Measurements from ENCODE around the gene RGS12. TPM values are rescaled to one million over a fixed set of nuclear protein-coding genes. Genes with fewer than 3 reads are reported as not detected.

Gene RGS12
- total RNA-seq, 4 donors from 2014 or later: 11.3 to 27.6 (median 14.6) TPM

DNA sequence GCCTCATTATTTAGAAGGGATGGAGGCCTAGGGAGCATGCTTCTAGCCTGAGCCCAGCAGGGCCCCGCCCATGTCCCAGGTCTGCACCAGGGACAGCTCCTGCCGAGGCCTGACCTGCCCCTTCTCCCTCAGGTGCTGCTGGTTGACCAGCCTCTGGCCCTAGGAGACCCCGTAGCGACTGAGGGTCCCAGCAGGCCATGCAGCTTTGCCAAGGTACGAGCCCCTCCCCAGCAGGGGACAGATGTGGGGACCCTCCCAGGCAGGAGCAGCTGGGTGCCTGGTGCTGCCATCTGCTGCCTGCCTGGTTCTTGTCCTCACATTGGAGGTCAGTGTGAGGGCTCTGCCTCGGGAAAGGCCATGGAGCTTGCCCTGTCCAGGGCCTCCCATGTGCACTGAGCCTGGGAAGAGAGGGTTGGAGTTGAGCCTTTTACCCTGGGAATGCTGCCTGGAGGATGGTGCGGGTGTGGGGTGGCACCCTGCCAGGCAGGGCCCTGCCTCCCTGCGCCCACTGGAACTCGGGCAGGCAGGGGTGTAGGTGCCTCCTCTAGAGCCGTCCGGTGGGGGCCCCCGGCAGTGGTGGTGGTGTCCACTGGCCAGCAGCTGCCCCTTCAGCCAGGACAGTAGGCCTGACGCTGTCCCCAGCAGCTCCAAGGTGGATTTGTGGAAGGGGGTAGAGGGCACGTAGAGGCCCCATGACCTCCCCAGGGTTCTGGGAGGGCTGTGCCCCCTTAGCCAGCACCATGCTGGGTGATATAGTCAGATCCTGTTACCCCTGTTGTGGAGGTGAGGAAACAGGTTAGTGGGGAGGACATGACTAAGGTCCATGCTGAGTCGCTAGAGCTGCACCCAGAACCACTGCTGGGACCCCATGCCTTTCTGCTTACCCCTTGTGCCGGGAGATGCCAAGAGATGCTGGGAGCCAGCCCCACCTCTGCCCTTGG, 46.1 kb upstream of the RGS12 start:
- no peak for DNase-seq (ENCODE audit: low spot score)
- ATAC-seq (ENCODE audit: low FRiP score): no peak
- TF ChIP-seq CTCF (IDR thresholded peaks at IDR 0.05): no peak

- ATAC-seq (ENCODE audit: low FRiP score) (no peak), DNase-seq (ENCODE audit: low spot score) (no peak)
- TF ChIP-seq CTCF (IDR thresholded peaks at IDR 0.05): no peak
These were observed 45.2 kb upstream of the RGS12 start for GRCh38 chr4:3247399-3248177.

DNA sequence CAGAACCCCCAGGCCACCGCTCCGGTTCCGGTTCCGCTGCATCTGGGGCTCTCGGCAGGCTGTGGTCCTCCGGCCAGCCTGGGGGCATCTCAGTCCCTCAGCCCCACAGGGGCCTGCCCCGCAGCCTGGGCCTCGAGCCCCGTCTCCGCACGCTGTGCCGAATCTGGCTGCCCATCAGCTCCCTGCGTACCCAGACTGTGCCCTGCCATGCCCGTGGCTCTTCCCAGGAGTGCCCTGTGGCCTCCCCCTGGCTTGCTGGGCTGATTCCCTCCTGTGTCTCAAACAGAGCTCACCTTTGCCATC, 44.7 kb upstream of the RGS12 start:
- DNase-seq (ENCODE audit: low spot score) (no peak), ATAC-seq (ENCODE audit: low FRiP score) (no peak)
- TF ChIP-seq CTCF (IDR thresholded peaks at IDR 0.05): no peak

DNA sequence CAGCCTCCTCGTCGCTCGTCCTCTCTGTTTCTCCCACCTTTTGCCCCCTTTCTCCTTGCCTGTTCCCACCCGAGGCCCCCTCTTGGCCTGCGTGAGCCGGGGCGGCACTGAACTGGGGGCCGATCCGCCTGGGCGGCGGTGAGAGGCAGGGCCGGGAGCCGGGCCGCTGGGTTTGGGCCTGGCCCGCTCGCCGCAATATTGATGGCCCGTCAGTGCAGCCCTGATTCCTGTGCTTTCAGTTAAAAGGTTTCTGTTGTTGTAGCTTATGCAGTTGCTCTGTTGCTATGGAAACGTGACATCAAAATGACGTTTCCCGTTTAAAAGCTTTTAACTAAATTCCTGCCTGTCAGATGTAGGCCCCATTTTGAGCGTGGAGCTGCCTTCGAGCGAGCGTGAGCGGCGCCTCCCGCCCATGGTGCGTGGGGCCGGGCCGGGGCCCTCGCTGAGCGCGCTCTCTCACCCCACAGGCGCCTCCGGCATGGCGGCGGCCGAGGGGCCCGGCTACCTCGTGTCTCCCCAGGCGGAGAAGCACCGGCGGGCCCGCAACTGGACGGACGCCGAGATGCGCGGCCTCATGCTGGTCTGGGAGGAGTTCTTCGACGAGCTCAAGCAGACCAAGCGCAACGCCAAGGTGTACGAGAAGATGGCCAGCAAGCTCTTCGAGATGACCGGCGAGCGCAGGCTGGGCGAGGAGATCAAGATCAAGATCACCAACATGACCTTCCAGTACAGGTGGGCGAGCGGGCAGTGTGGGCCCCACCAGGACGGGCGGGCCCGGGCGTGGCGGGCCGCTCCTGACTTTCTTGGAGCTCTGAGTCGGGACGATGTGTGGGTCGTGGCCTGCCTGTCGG, 43.8 kb upstream of the RGS12 start, which contains the start of gene MSANTD1:
MSANTD1 (plus strand) TSS at position 349 of the 851 bp plus-strand sequence; CDS start at position 413, 64 bp downstream.
- ATAC-seq (ENCODE audit: low FRiP score): no peak
- no peak for DNase-seq (ENCODE audit: low spot score)
- no peak for TF ChIP-seq CTCF (IDR thresholded peaks at IDR 0.05)

- TF ChIP-seq CTCF (IDR thresholded peaks at IDR 0.05): no peak
- no peak for DNase-seq (ENCODE audit: low spot score)
- ATAC-seq (ENCODE audit: low FRiP score): no peak
These were observed 42.9 kb upstream of the RGS12 start for GRCh38 chr4:3249711-3250437.

DNA sequence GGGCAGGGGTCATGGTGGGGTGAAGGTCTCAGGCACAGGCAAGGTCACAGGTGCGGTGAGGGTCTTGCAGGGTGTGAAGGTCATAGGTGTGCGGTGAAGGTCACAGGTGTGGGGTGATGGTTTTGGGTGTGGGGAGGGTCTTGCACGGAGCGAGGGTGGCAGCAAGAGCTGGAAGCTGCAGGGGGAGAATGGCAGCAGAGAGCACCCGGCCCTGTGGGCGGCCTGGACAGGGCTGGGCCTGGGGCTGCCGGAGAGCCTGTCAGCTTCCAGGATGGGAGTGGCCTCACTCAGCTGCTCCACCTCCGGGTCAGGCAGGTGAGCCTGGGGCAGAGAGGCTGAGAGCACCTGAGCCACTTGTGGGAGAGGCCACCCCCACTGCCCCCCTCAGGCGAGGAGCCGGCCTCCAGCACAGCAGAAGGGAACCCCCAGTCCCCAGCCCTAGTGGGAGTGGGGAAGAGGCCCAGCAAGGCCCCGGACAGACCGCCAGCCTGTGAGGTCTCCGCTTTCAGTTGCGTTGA, 42.3 kb upstream of the RGS12 start:
- DNase-seq (ENCODE audit: low spot score) (no peak), ATAC-seq (ENCODE audit: low FRiP score) (no peak)
- TF ChIP-seq CTCF (IDR thresholded peaks at IDR 0.05): no peak
